IMR-90 (cell line): ENCODE data around the gene PTPRK. TPM values are rescaled to one million over a fixed set of nuclear protein-coding genes. Genes with fewer than 3 reads are reported as not detected.

Experiments used
- ATAC-seq: fragments of 200-7000 bp; cut with Tn5 transposase; 2 replicates; pipeline ENCODE4 v1.9.1; 2020; ENCODE audit warnings: low read depth, mild to moderate bottlenecking, moderate library complexity
- BruUV-seq: library from RNA; stranded (reverse); fragments of 400-500 nt; replicated peaks from 2 replicates; lab custom pipeline; 2021; lab: Mats Ljungman, UMichigan
- CTCF ChIA-PET: fragments of 300-600 bp; formaldehyde crosslinking; extraction: SDS; loops from one replicate; lab custom pipeline; 2021; ENCODE audit warnings: antibody characterized with exemption; lab: Yijun Ruan, JAX
- POLR2A ChIA-PET: fragments of 300-600 bp; sonication (Branson Sonifier 250); formaldehyde crosslinking; loops from one replicate; lab custom pipeline; 2022; ENCODE audit warnings: antibody characterized with exemption; ENCODE audit not compliant: unreplicated experiment; lab: Charles Lee
- DNase-seq: peaks from one replicate; pipeline ENCODE4 v3.0.0; 2013
- H2AFZ ChIP-seq: replicated peaks from 2 replicates; pipeline ENCODE3; 2013; ENCODE audit warnings: low read length, mild to moderate bottlenecking; ENCODE audit not compliant: poor library complexity
- H2AK5ac ChIP-seq: 2 replicates; pipeline ENCODE4 v1.6.1; 2013; ENCODE audit warnings: low read depth, low read length, inconsistent platforms
- H2AK9ac ChIP-seq: replicated peaks from 2 replicates; pipeline ENCODE3; 2013; ENCODE audit warnings: mild to moderate bottlenecking, low read depth, low read length, moderate library complexity; ENCODE audit not compliant: poor library complexity
- H2BK120ac ChIP-seq: 2 replicates; pipeline ENCODE4 v1.6.1; 2013; ENCODE audit warnings: low read depth, low read length, inconsistent platforms
- H2BK15ac ChIP-seq: 3 replicates; pipeline ENCODE4 v1.6.1; 2013; ENCODE audit warnings: low read depth, low read length, inconsistent platforms
- H2BK20ac ChIP-seq: 2 replicates; pipeline ENCODE4 v1.6.1; 2013; ENCODE audit warnings: low read depth, mild to moderate bottlenecking, inconsistent platforms, low read length, moderate library complexity
- H2BK5ac ChIP-seq: 2 replicates; pipeline ENCODE4 v1.6.1; 2013; ENCODE audit warnings: mild to moderate bottlenecking, low read depth, low read length, inconsistent platforms; ENCODE audit not compliant: poor library complexity, severe bottlenecking
- H3K14ac ChIP-seq: replicated peaks from 2 replicates; pipeline ENCODE4 v1.6.1; 2013; ENCODE audit warnings: low read depth, low read length, inconsistent platforms
- H3K18ac ChIP-seq: 2 replicates; pipeline ENCODE4 v1.6.1; 2013; ENCODE audit warnings: low read depth, low read length, control low read depth
- H3K23ac ChIP-seq: 2 replicates; pipeline ENCODE4 v1.6.1; 2013; ENCODE audit warnings: low read depth, low read length, inconsistent platforms
- H3K27ac ChIP-seq: 2 replicates; pipeline ENCODE4 v1.5.1; 2013; ENCODE audit warnings: mild to moderate bottlenecking, control low read depth, low read length; ENCODE audit not compliant: insufficient read depth
- H3K27me3 ChIP-seq: 2 replicates; pipeline ENCODE4 v1.6.1; 2013; ENCODE audit warnings: low read length; ENCODE audit not compliant: control insufficient read depth, insufficient read depth
- H3K36me3 ChIP-seq: 2 replicates; pipeline ENCODE4 v1.6.1; 2013; ENCODE audit warnings: low read length, mixed read lengths; ENCODE audit not compliant: control insufficient read depth, insufficient read depth
- H3K4ac ChIP-seq: 2 replicates; pipeline ENCODE4 v1.6.1; 2013; ENCODE audit warnings: low read depth, low read length, inconsistent platforms
- H3K4me1 ChIP-seq: 2 replicates; pipeline ENCODE4 v1.6.1; 2013; ENCODE audit warnings: low read length, mixed read lengths; ENCODE audit not compliant: control insufficient read depth, insufficient read depth
- H3K4me2 ChIP-seq: 2 replicates; pipeline ENCODE4 v1.6.1; 2013; ENCODE audit warnings: low read depth, mild to moderate bottlenecking, control low read depth, low read length, moderate library complexity
- H3K4me3 ChIP-seq: 2 replicates; pipeline ENCODE4 v1.5.1; 2013; ENCODE audit warnings: low read depth, mild to moderate bottlenecking, control low read depth, low read length, moderate library complexity; ENCODE audit not compliant: insufficient read depth
- H3K56ac ChIP-seq: 2 replicates; pipeline ENCODE4 v1.6.1; 2013; ENCODE audit warnings: low read length, inconsistent platforms; ENCODE audit not compliant: insufficient read depth; ENCODE audit errors: extremely low read depth
- H3K79me1 ChIP-seq, 2 experiments: 2 replicates each; pipeline ENCODE4 v1.6.1; 2013; ENCODE audit warnings: low read length in 2 of 2, inconsistent platforms in 1 of 2, low read depth in 1 of 2
- H3K9ac ChIP-seq: 2 replicates; pipeline ENCODE4 v1.6.1; 2013; ENCODE audit warnings: low read depth, low read length, control low read depth
- H3K9me1 ChIP-seq: 2 replicates; pipeline ENCODE4 v1.6.1; 2013; ENCODE audit warnings: low read length, inconsistent platforms; ENCODE audit not compliant: insufficient read depth
- H3K9me3 ChIP-seq: 2 replicates; pipeline ENCODE4 v1.6.1; 2013; ENCODE audit warnings: low read length; ENCODE audit not compliant: control insufficient read depth, insufficient read depth
- H4K20me1 ChIP-seq: 2 replicates; pipeline ENCODE4 v1.6.1; 2013; ENCODE audit warnings: low read length, inconsistent platforms; ENCODE audit not compliant: insufficient read depth
- H4K5ac ChIP-seq: 2 replicates; pipeline ENCODE4 v1.6.1; 2013; ENCODE audit warnings: mild to moderate bottlenecking, low read depth, low read length, control low read depth
- H4K8ac ChIP-seq, 2 experiments: 2 replicates each; pipeline ENCODE4 v1.6.1; 2013; ENCODE audit warnings: low read depth in 2 of 2, low read length in 2 of 2, control low read depth in 1 of 2, inconsistent platforms in 1 of 2
- H4K91ac ChIP-seq: 2 replicates; pipeline ENCODE4 v1.6.1; 2013; ENCODE audit warnings: low read depth, low read length, inconsistent platforms; ENCODE audit not compliant: insufficient read depth
- MAFK ChIP-seq: IDR thresholded peaks from 2 replicates; pipeline ENCODE4 v1.6.1; 2012; ENCODE audit warnings: low read depth, low read length, improper control_type of control experiment
- POLR2A ChIP-seq: IDR thresholded peaks from 2 replicates; pipeline ENCODE4 v1.6.1; 2012; ENCODE audit warnings: mild to moderate bottlenecking, low read depth, low read length
- dilution Hi-C: fragments of 300-500 bp; cut with HindIII; formaldehyde crosslinking; loops from one replicate; pipeline ENCODE4 v1.14.3; 2018; ENCODE audit warnings: low sequenced_read_pairs; ENCODE audit not compliant: unreplicated experiment
- in situ Hi-C: fragments of 300-500 bp; cut with MboI; formaldehyde crosslinking; loops from 3 replicates; pipeline ENCODE4 v1.14.3; 2019; ENCODE audit warnings: low sequenced_read_pairs, inconsistent platforms, mixed read lengths
- intact Hi-C: fragments of 100-400 bp; cut with micrococcal nuclease; formaldehyde crosslinking; loops from 2 replicates; pipeline ENCODE4 v1.10.0; 2022
- polyA plus RNA-seq, 3 experiments: library from polyadenylated mRNA; depleted of rRNA; stranded (reverse); fragments of >200 nt; gene quantifications; 2 replicates each; pipeline ENCODE4 v1.2.3, GENCODE V29; 2012; ENCODE audit warnings: low replicate concordance in 1 of 3
- total RNA-seq: library from RNA; depleted of rRNA; stranded (reverse); fragments of >200 nt; gene quantifications from 2 replicates; pipeline ENCODE4 v1.2.3, GENCODE V29; 2012

The PTPRK gene
- total and polyA plus RNA-seq, 2 of the 4 experiments (the other 2 are of a cell fraction) = 18.0 to 80.8 TPM

DNA sequence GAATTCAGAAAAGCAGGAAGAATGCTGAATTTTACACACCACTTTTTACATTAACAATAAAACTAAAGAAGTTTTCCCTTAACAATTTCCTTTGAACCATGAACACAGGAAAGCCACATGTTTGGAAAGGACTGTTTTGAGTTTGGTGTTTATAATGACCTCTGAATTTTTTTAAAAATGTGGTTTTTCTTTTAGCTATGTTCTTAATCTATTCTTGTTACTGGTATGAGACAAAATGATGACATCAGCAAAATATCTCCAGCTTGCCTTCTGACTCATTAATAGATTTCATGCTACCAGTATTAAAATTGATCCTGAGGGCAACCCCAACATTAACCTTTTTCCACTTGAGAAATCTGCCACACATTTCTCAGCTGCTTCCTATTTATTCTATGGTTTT, 402.0 kb downstream of the PTPRK start:
- Histone ChIP-seq H3K23ac (no peak overlapping the region), H3K79me1 (peaks cover 0 to 9% of the 10 kb centered on the region in 2 experiments; a peak in 2 of 4 replicates), H3K4me2 (no peak overlapping the region), H2AFZ (no peak overlapping the region), H3K14ac (no peak overlapping the region), H4K5ac (no peak overlapping the region), H3K27me3 (no peaks in the 10 kb centered on the region), H3K36me3 (no peaks in the 10 kb centered on the region), H4K8ac (no peak overlapping the region), H3K18ac (no peak overlapping the region), H3K9me3 (no peaks in the 10 kb centered on the region), H3K56ac (no peak overlapping the region), H2BK20ac (no peak overlapping the region), H2BK120ac (no peak overlapping the region), H3K4ac (no peak overlapping the region), H2AK5ac (no peak overlapping the region), H3K4me1 (0 out of 2 replicates have a peak, but pooled peaks cover 3% of the 10 kb centered on the region), H2BK15ac (no peak overlapping the region), H4K20me1 (peaks cover 3% of the 10 kb centered on the region; the same call in 1 of the 2 replicates), H3K9ac (no peak overlapping the region), H4K91ac (no peak overlapping the region), H2AK9ac (no peak overlapping the region), H3K9me1 (no peaks in the 10 kb centered on the region; the same call in 1 of the 2 replicates), H3K27ac (no peak overlapping the region), H2BK5ac (no peak overlapping the region), H3K4me3 (no peak overlapping the region)
- no TSS peak for BruUV-seq
- POLR2A ChIA-PET = no interaction called here
- DNase-seq (peak; percentile 60), ATAC-seq (no peak)
- intact Hi-C loops = no loop called here
- dilution Hi-C loops = no loop called here
- in situ Hi-C loops = no loop called here
- TF ChIP-seq POLR2A (no peak), MAFK (peak; percentile 100)
- CTCF ChIA-PET = interaction anchor here (0.9 kb wide), 1 partner anchor 9 kb away, joined by 3 read pairs; no protein-coding TSS in a partner anchor
